HG02623 (cell line): Measurements from ENCODE around the gene RPTOR.

Experiments
- ATAC-seq: cut with Tn5 transposase; IDR thresholded peaks from one replicate; pipeline ENCODE4 v1.9.1; 2021; ENCODE audit warnings: moderate library complexity; ENCODE audit not compliant: unreplicated experiment

The RPTOR gene

DNA sequence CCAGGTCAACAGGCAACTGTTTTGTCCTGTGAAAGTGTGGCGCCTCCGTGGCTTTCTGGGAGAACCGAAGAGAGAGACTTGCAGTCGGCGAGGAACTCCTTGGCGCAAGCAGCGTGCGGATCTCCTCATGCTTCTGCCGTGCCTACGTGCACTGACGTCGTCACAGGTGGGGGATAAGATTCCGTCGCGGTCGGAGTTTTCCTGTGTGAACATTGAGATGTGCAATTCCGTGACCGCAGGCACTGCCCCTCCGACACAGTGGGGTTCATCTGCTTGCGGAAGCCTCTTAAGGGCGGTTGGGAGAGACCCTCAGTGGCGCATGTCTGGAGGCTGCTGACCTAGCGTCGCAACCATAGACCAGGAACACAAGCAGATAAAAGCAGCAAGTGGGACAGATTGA lies 234.7 kb downstream of the RPTOR start:
- ATAC-seq: no peak

GRCh38 chr17:80779961-80780380 lies 235.3 kb downstream of the RPTOR start:
- ATAC-seq: no peak

GRCh38 chr17:80780381-80781198 lies 236.0 kb downstream of the RPTOR start:
- no peak for ATAC-seq

GRCh38 chr17:80781211-80781610 lies 236.6 kb downstream of the RPTOR start:
- ATAC-seq: no peak

DNA sequence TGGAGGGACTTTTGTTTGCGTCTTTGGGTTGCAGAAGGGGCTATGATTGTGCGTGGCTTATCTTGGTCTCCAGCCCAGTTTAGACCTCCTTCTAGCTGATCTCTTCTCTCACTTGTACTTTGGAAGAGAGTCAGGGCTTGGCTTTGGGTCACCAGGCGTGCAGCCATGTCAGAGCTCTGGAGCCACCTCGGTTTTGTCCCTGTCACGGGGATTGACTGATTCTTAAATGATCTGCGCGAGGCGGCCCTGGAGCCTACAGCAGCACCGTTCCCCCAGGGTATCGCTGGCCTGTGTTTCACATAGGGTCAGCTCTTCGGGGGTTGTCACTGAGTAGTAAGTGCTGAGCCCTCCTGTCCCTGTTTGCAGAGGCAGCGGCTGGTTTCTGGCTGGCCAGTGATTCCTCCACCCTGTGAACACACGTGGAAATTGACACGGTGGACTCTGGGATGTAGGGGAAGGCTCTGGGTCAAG lies 237.2 kb downstream of the RPTOR start:
- ATAC-seq: no peak

DNA sequence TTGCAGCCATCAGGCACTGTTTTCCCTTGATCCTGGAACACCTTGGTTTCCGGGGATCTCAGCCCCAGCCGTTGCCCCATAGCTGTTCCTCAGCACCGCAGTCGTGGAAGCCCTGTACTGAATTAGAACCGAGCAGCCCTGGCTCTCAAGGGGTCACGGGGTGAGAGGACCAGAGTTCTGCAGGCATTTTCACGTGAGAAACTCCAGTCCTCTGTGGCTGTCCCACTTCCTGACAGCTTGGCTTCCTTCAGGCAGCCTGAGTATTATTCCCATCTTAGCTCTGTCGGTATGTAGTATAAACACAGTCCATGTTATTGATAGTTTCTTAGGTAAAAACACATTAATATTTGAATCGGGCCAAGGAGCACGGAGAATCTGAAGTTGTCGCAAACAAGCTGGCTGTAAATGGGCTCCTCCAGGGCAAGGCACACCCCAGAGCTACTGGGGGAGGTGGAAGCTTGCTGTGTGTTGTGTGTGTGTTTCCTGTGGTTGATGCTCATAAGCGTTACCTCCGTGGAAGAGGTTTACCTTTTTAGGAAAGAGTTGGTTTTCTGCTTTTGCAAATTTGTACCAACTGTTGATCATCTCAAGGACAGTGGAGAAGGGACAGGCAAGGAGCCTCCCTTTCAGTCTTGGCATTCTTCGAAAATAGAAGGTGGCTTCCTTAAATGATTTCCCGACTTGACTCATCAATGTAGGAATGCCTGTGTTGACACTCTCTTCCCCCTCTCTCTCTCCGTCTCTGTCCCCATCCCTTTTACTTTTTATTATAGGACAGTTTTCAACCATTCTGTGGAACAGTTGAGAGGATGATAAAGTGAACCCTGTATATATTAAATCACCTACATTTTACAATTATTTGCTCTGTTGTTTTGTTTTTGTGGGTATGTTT lies 238.1 kb downstream of the RPTOR start:
- no peak for ATAC-seq

GRCh38 chr17:80783486-80783885 lies 238.8 kb downstream of the RPTOR start:
- no peak for ATAC-seq

GRCh38 chr17:80783971-80784370 lies 239.3 kb downstream of the RPTOR start:
- no peak for ATAC-seq

GRCh38 chr17:80785477-80786178 lies 241.0 kb downstream of the RPTOR start:
- ATAC-seq: no peak

DNA sequence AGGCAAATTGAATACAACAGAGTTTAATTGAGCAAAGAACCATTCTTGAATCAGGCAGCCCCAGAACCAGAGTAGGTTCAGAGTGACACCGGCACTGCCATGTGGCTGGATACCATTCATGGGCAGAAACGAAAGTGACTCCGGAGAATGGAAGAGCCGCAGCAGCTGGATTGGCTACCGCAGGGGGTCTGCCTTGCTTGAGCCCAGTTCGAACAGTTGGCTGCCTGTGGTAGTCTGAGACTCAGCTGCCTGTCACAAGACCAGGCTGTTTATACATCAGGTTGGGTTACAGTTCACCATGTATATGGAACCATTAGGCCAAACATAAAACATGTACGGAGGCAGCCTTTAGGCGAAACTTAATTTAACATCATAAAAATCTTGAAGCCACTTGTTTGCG lies 241.8 kb downstream of the RPTOR start:
- ATAC-seq: no peak

GRCh38 chr17:80786887-80787286 lies 242.2 kb downstream of the RPTOR start:
- ATAC-seq: no peak

DNA sequence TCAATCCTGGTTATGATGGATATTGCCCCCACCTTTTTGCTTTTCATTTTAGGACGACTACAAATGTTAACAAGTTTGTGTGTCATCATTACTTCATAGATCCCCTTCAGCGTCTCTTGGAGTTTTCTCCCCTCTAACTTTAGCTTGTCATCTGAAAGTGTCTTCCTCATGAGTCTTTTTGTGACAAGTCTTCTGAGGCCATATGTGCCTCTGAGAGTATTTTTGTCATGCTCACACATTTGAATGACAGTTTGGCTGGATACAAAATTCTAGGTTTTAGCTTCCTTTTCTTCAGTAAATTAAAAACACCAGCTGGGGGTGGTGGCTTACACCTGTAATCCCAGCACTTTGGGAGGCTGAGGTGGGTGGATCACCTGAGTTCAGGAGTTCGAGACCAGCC lies 243.2 kb downstream of the RPTOR start:
- no peak for ATAC-seq

DNA sequence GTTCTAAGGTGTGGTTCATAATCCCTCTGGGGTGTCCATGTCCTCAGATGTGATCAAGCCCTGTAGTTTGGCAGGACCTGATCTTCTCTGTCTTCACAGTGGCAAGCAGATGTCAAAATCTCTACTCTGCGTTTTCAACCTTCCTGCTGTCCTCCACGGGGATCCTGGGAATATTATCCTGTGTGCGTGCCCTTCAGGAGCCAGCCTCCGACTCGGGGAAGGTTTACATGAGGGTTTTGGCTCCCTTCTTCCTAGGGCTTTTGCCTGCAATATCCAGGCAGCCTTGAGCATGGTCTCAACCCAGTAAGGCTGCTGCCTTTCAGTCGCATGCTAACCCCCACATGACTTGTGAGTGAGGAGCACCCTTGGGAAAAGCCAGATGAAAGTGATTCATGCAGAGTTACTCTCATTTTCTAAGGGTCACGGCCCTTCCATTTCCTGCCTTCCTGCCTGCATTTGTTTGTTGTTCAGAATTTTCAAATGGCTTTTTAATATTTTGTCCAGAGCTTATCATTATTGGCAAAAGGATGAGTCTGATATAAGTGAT lies 244.8 kb downstream of the RPTOR start:
- no peak for ATAC-seq

DNA sequence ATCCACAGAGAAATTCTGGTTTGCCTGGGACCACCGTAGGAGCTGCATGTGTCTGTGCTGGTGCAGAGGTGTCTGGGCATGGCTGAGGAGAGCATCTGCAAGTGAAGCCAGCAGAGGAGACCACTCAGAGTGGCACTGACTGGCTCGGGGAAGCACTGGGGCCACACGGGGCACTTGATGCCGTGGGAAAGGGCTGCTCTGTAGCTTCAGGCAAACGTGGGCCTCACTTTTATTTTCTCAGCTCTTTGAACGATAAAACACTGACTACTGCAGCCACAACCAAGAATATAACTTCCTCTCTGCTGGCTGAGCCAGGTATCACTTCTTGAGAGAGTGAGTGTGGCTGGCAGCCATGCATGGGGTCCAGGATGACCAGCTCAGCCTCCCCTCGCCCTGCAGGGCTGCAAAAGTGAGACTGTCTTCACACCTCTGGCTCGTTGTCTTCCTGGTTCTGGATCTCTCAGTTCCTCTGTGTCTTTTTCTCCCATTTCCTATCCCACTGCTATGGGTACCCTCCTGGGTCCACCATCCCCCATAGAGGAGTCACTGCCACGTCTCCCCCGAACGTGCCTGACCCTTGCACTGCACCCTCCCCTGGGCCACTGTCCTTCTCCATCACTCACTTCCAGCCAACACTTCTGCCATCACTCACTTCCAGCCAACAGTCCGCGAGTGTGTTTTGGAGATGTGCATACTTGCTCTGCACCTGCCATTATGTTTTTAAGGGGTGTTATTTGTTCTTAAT lies 245.6 kb downstream of the RPTOR start:
- no peak for ATAC-seq

DNA sequence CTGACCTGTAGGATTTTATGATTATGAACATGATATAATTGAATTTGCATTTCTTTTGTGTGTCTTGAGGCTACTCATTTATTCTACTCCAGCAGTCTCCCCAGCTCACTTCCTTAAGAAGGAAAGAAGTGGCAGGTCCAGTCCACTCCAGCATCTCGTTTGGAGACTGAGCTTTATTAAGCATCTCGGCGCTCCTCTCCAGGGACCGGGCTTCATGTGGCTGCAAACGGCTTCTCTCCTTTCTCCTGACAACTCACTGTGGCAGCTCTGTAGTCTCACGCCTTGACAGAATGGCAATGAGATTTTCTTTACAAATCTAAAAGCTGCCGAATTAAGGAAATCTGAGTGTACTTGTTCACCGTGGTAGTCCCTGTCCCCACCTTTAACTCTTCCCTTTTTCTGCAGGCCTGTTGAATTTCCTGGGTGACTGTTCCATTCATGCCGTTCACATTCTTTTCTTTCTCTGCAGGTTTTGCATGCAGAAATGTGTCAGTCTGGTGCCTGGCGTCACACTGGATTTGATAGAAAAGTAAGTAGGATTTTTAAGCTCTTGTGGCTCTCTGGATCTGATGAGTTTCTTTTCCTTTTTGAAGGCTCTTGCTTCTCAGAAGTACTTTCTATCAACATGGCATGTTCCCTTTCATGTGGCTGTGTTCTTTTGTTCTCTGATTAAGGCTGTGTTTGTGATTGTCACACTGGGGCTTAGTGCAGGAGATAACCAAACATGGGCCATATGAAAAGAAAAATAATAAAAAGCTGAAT lies 246.5 kb downstream of the RPTOR start:
- ATAC-seq: no peak

DNA sequence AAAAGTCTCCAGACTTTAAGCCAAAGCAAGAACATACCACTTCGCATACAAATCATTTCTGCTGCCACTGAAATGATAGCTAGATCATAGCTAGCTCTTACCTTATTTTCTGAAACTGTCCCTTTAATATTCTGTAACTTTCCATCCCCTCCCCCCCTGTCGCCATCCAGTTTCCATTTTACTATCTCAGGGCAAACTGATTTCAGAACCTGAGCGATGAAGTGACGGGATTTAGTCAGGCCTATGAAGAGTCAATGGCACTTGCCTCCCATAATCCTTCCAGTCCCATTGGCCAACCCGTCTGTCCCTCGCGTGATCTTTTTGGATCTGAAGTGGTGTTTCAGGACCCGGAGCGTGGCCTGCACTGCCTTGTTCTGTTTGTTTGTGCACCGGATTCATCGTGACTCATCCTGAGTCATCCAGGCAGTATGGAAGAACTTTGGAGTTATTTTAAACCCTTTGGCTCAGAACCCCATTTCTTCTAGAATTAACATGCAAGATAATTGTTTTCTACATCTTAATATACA lies 247.2 kb downstream of the RPTOR start:
- ATAC-seq: no peak

DNA sequence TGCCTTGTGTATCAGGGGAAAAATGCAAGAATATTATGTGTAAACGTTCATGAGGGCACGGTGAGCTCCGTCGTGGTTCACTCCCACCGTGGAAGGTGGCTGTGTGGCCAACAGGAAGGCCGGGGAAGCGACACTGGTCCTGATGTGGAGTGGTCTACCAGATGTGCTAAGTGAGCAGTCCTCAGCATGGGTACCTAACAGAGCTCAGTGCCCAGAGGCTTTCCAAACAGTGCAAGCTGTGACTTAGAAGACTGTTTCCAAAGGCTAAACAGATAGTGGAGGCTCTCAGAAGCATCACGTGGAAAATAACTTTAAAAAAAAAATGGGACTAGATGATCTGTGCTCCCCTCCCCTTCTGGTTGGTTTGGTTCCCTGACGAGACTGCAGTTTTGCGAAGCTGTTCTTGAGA lies 247.7 kb downstream of the RPTOR start:
- no peak for ATAC-seq

- ATAC-seq: no peak
These were observed 248.8 kb downstream of the RPTOR start for GRCh38 chr17:80793421-80793820.

DNA sequence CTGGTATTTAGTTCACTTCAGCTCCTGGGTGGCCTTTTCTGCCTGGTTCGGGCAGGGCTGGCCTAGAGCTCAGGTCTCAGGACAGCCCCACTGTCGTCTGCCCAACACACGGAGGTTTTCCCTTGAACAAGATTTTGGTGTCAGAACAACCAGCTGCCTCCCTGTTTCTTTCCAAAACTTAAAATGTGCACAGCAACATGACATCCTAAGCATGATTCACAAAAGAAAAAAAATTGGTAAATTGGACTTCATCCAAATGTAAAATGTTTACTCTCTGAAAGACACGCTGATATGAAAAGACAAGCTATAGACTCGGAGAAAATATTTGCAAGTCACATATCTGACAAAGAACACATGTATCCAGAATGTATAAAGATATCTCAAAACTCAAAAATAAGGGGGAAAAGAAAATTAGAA lies 249.2 kb downstream of the RPTOR start:
- no peak for ATAC-seq
